IMR-90 (cell line): ENCODE data around the gene FRMD4B. TPM values are rescaled to one million over a fixed set of nuclear protein-coding genes. Genes with fewer than 3 reads are reported as not detected.

Experiments
- ATAC-seq: fragments of 200-7000 bp; cut with Tn5 transposase; 2 replicates; pipeline ENCODE4 v1.9.1; 2020; ENCODE audit warnings: low read depth, mild to moderate bottlenecking, moderate library complexity
- BruUV-seq: library from RNA; stranded (reverse); fragments of 400-500 nt; replicated peaks from 2 replicates; lab custom pipeline; 2021; lab: Mats Ljungman, UMichigan
- CTCF ChIA-PET: fragments of 300-600 bp; formaldehyde crosslinking; extraction: SDS; loops from one replicate; lab custom pipeline; 2021; ENCODE audit warnings: antibody characterized with exemption; lab: Yijun Ruan, JAX
- POLR2A ChIA-PET: fragments of 300-600 bp; sonication (Branson Sonifier 250); formaldehyde crosslinking; loops from one replicate; lab custom pipeline; 2022; ENCODE audit warnings: antibody characterized with exemption; ENCODE audit not compliant: unreplicated experiment; lab: Charles Lee
- DNase-seq: peaks from one replicate; pipeline ENCODE4 v3.0.0; 2013
- H2AFZ ChIP-seq: replicated peaks from 2 replicates; pipeline ENCODE3; 2013; ENCODE audit warnings: low read length, mild to moderate bottlenecking; ENCODE audit not compliant: poor library complexity
- H2AK5ac ChIP-seq: 2 replicates; pipeline ENCODE4 v1.6.1; 2013; ENCODE audit warnings: low read depth, low read length, inconsistent platforms
- H2AK9ac ChIP-seq: replicated peaks from 2 replicates; pipeline ENCODE3; 2013; ENCODE audit warnings: mild to moderate bottlenecking, low read depth, low read length, moderate library complexity; ENCODE audit not compliant: poor library complexity
- H2BK120ac ChIP-seq: 2 replicates; pipeline ENCODE4 v1.6.1; 2013; ENCODE audit warnings: low read depth, low read length, inconsistent platforms
- H2BK15ac ChIP-seq: 3 replicates; pipeline ENCODE4 v1.6.1; 2013; ENCODE audit warnings: low read depth, low read length, inconsistent platforms
- H2BK20ac ChIP-seq: 2 replicates; pipeline ENCODE4 v1.6.1; 2013; ENCODE audit warnings: low read depth, mild to moderate bottlenecking, inconsistent platforms, low read length, moderate library complexity
- H2BK5ac ChIP-seq: 2 replicates; pipeline ENCODE4 v1.6.1; 2013; ENCODE audit warnings: mild to moderate bottlenecking, low read depth, low read length, inconsistent platforms; ENCODE audit not compliant: poor library complexity, severe bottlenecking
- H3K14ac ChIP-seq: replicated peaks from 2 replicates; pipeline ENCODE4 v1.6.1; 2013; ENCODE audit warnings: low read depth, low read length, inconsistent platforms
- H3K18ac ChIP-seq: 2 replicates; pipeline ENCODE4 v1.6.1; 2013; ENCODE audit warnings: low read depth, low read length, control low read depth
- H3K23ac ChIP-seq: 2 replicates; pipeline ENCODE4 v1.6.1; 2013; ENCODE audit warnings: low read depth, low read length, inconsistent platforms
- H3K27ac ChIP-seq: 2 replicates; pipeline ENCODE4 v1.5.1; 2013; ENCODE audit warnings: mild to moderate bottlenecking, control low read depth, low read length; ENCODE audit not compliant: insufficient read depth
- H3K27me3 ChIP-seq: 2 replicates; pipeline ENCODE4 v1.6.1; 2013; ENCODE audit warnings: low read length; ENCODE audit not compliant: control insufficient read depth, insufficient read depth
- H3K36me3 ChIP-seq: 2 replicates; pipeline ENCODE4 v1.6.1; 2013; ENCODE audit warnings: low read length, mixed read lengths; ENCODE audit not compliant: control insufficient read depth, insufficient read depth
- H3K4ac ChIP-seq: 2 replicates; pipeline ENCODE4 v1.6.1; 2013; ENCODE audit warnings: low read depth, low read length, inconsistent platforms
- H3K4me1 ChIP-seq: 2 replicates; pipeline ENCODE4 v1.6.1; 2013; ENCODE audit warnings: low read length, mixed read lengths; ENCODE audit not compliant: control insufficient read depth, insufficient read depth
- H3K4me2 ChIP-seq: 2 replicates; pipeline ENCODE4 v1.6.1; 2013; ENCODE audit warnings: low read depth, mild to moderate bottlenecking, control low read depth, low read length, moderate library complexity
- H3K4me3 ChIP-seq: 2 replicates; pipeline ENCODE4 v1.5.1; 2013; ENCODE audit warnings: low read depth, mild to moderate bottlenecking, control low read depth, low read length, moderate library complexity; ENCODE audit not compliant: insufficient read depth
- H3K56ac ChIP-seq: 2 replicates; pipeline ENCODE4 v1.6.1; 2013; ENCODE audit warnings: low read length, inconsistent platforms; ENCODE audit not compliant: insufficient read depth; ENCODE audit errors: extremely low read depth
- H3K79me1 ChIP-seq, 2 experiments: 2 replicates each; pipeline ENCODE4 v1.6.1; 2013; ENCODE audit warnings: low read length in 2 of 2, inconsistent platforms in 1 of 2, low read depth in 1 of 2
- H3K9ac ChIP-seq: 2 replicates; pipeline ENCODE4 v1.6.1; 2013; ENCODE audit warnings: low read depth, low read length, control low read depth
- H3K9me1 ChIP-seq: 2 replicates; pipeline ENCODE4 v1.6.1; 2013; ENCODE audit warnings: low read length, inconsistent platforms; ENCODE audit not compliant: insufficient read depth
- H3K9me3 ChIP-seq: 2 replicates; pipeline ENCODE4 v1.6.1; 2013; ENCODE audit warnings: low read length; ENCODE audit not compliant: control insufficient read depth, insufficient read depth
- H4K20me1 ChIP-seq: 2 replicates; pipeline ENCODE4 v1.6.1; 2013; ENCODE audit warnings: low read length, inconsistent platforms; ENCODE audit not compliant: insufficient read depth
- H4K5ac ChIP-seq: 2 replicates; pipeline ENCODE4 v1.6.1; 2013; ENCODE audit warnings: mild to moderate bottlenecking, low read depth, low read length, control low read depth
- H4K8ac ChIP-seq, 2 experiments: 2 replicates each; pipeline ENCODE4 v1.6.1; 2013; ENCODE audit warnings: low read depth in 2 of 2, low read length in 2 of 2, control low read depth in 1 of 2, inconsistent platforms in 1 of 2
- H4K91ac ChIP-seq: 2 replicates; pipeline ENCODE4 v1.6.1; 2013; ENCODE audit warnings: low read depth, low read length, inconsistent platforms; ENCODE audit not compliant: insufficient read depth
- BHLHE40 ChIP-seq: fragments of 150-350 bp; IDR thresholded peaks from 2 replicates; pipeline ENCODE4 v1.6.1; 2016; ENCODE audit warnings: mild to moderate bottlenecking, low read depth, low read length
- CHD1 ChIP-seq: IDR thresholded peaks from 2 replicates; pipeline ENCODE4 v1.6.1; 2012; ENCODE audit warnings: low read depth, low read length, improper control_type of control experiment
- CTCF ChIP-seq: conservative IDR thresholded peaks from 2 replicates; pipeline ENCODE4 v1.5.1; 2012; ENCODE audit warnings: mild to moderate bottlenecking, low read depth, low read length, improper control_type of control experiment
- ELK1 ChIP-seq: fragments of 150-350 bp; IDR thresholded peaks from 2 replicates; pipeline ENCODE4 v1.6.1; 2016; ENCODE audit warnings: low read depth, mild to moderate bottlenecking, low read length, moderate library complexity, borderline replicate concordance
- FOS ChIP-seq: fragments of 150-350 bp; IDR thresholded peaks from 2 replicates; pipeline ENCODE4 v1.6.1; 2016; ENCODE audit warnings: low read depth, low read length
- MAFK ChIP-seq: IDR thresholded peaks from 2 replicates; pipeline ENCODE4 v1.6.1; 2012; ENCODE audit warnings: low read depth, low read length, improper control_type of control experiment
- MAZ ChIP-seq: IDR thresholded peaks from 2 replicates; pipeline ENCODE4 v1.6.1; 2012; ENCODE audit warnings: low read depth, mild to moderate bottlenecking, low read length, improper control_type of control experiment, moderate library complexity, borderline replicate concordance
- MXI1 ChIP-seq: IDR thresholded peaks from 2 replicates; pipeline ENCODE4 v1.6.1; 2012; ENCODE audit warnings: low read depth, mild to moderate bottlenecking, low read length, moderate library complexity, borderline replicate concordance
- NFE2L2 ChIP-seq: fragments of 150-350 bp; IDR thresholded peaks from 2 replicates; pipeline ENCODE4 v1.6.1; 2016; ENCODE audit warnings: low read depth, mild to moderate bottlenecking, low read length
- POLR2A ChIP-seq: IDR thresholded peaks from 2 replicates; pipeline ENCODE4 v1.6.1; 2012; ENCODE audit warnings: mild to moderate bottlenecking, low read depth, low read length
- RAD21 ChIP-seq: IDR thresholded peaks from 2 replicates; pipeline ENCODE4 v1.6.1; 2012; ENCODE audit warnings: low read length, improper control_type of control experiment
- RCOR1 ChIP-seq: IDR thresholded peaks from 2 replicates; pipeline ENCODE4 v1.6.1; 2012; ENCODE audit warnings: mild to moderate bottlenecking, low read length, improper control_type of control experiment; ENCODE audit not compliant: insufficient replicate concordance
- RFX5 ChIP-seq: IDR thresholded peaks from 2 replicates; pipeline ENCODE4 v1.8.0; 2012; ENCODE audit warnings: low read depth, mild to moderate bottlenecking, low read length, moderate library complexity
- SMC3 ChIP-seq: fragments of 150-350 bp; IDR thresholded peaks from 2 replicates; pipeline ENCODE4 v1.6.1; 2016; ENCODE audit warnings: low read depth, mild to moderate bottlenecking, antibody characterized with exemption, low read length, moderate library complexity
- USF2 ChIP-seq: fragments of 150-350 bp; IDR thresholded peaks from 2 replicates; pipeline ENCODE4 v1.6.1; 2017; ENCODE audit warnings: mild to moderate bottlenecking, antibody characterized with exemption, low read length, low read depth
- WGBS, 2 experiments: methylation state at CpG; one replicate each; pipeline versions ENCODE4 v1.1.5 to v1.1.7; 2013; ENCODE audit warnings: missing lambda C conversion rate in 2 of 2; ENCODE audit not compliant: insufficient read length in 1 of 2; ENCODE audit errors: extremely low coverage in 2 of 2; 5-methylcytosine and 5-hydroxymethylcytosine counted together
- dilution Hi-C: fragments of 300-500 bp; cut with HindIII; formaldehyde crosslinking; loops from one replicate; pipeline ENCODE4 v1.14.3; 2018; ENCODE audit warnings: low sequenced_read_pairs; ENCODE audit not compliant: unreplicated experiment
- in situ Hi-C: fragments of 300-500 bp; cut with MboI; formaldehyde crosslinking; loops from 3 replicates; pipeline ENCODE4 v1.14.3; 2019; ENCODE audit warnings: low sequenced_read_pairs, inconsistent platforms, mixed read lengths
- intact Hi-C: fragments of 100-400 bp; cut with micrococcal nuclease; formaldehyde crosslinking; loops from 2 replicates; pipeline ENCODE4 v1.10.0; 2022
- polyA plus RNA-seq, 3 experiments: library from polyadenylated mRNA; depleted of rRNA; stranded (reverse); fragments of >200 nt; gene quantifications; 2 replicates each; pipeline ENCODE4 v1.2.3, GENCODE V29; 2012; ENCODE audit warnings: low replicate concordance in 1 of 3
- total RNA-seq: library from RNA; depleted of rRNA; stranded (reverse); fragments of >200 nt; gene quantifications from 2 replicates; pipeline ENCODE4 v1.2.3, GENCODE V29; 2012

Gene FRMD4B
- total and polyA plus RNA-seq, 2 of the 4 experiments (the other 2 are of a cell fraction) = 0.14 to 0.36 TPM

GRCh38 chr3:69364354-69364753 lies 21.5 kb downstream of the FRMD4B start:
- WGBS, 2 experiments = 100% methylated on average over 1 of the region's 5 CpGs; no CpG with 5 or more reads in 1 of the 2 experiments

More at GRCh38 chr3:69364354-69364753, 21.5 kb downstream of the FRMD4B start:
- H3K79me1 ChIP-seq = no peaks in the 10 kb centered on the region
- H3K18ac ChIP-seq = no peak overlapping the region
- H3K27me3 ChIP-seq = no peaks in the 10 kb centered on the region
- H3K4me1 ChIP-seq = no peaks in the 10 kb centered on the region
- ATAC-seq (peak; percentile 27; the same call in 1 of the 2 replicates), DNase-seq (no peak)
- POLR2A ChIA-PET = interaction anchor here (0.6 kb wide), 1 partner anchor 227 kb away, joined by 3 read pairs; no protein-coding TSS in a partner anchor
- H3K9me1 ChIP-seq = no peaks in the 10 kb centered on the region
- H3K9ac ChIP-seq = no peak overlapping the region
- in situ Hi-C loops (no loop called here), intact Hi-C loops (no loop called here), dilution Hi-C loops (no loop called here)
- no peak overlapping the region for H2BK20ac ChIP-seq
- H2AFZ ChIP-seq = no peak overlapping the region
- no peak overlapping the region for H3K14ac ChIP-seq
- TF ChIP-seq BHLHE40 (no peak), POLR2A (no peak), RFX5 (no peak), MAZ (no peak), MXI1 (no peak), RCOR1 (no peak), USF2 (no peak), MAFK (no peak), ELK1 (no peak), NFE2L2 (no peak), RAD21 (no peak), FOS (no peak), CTCF (no peak), SMC3 (no peak), CHD1 (no peak)
- H2AK9ac ChIP-seq = no peak overlapping the region
- no peak overlapping the region for H4K8ac ChIP-seq
- H3K56ac ChIP-seq = no peak overlapping the region
- H2BK120ac ChIP-seq = no peak overlapping the region
- H2AK5ac ChIP-seq = no peak overlapping the region
- CTCF ChIA-PET = no interaction called here
- no peaks in the 10 kb centered on the region for H4K20me1 ChIP-seq
- no peak overlapping the region for H3K4ac ChIP-seq
- no peaks in the 10 kb centered on the region for H3K9me3 ChIP-seq
- no peak overlapping the region for H3K4me3 ChIP-seq
- no TSS peak for BruUV-seq
- H2BK15ac ChIP-seq = no peak overlapping the region
- H2BK5ac ChIP-seq = no peak overlapping the region
- no peaks in the 10 kb centered on the region for H3K36me3 ChIP-seq
- no peak overlapping the region for H3K27ac ChIP-seq
- no peak overlapping the region for H3K4me2 ChIP-seq
- no peak overlapping the region for H4K91ac ChIP-seq
- H4K5ac ChIP-seq = no peak overlapping the region
- no peak overlapping the region for H3K23ac ChIP-seq
